Esophagus squamous epithelium (tissue), 5 donors: ENCODE results near the gene NLGN1. TPM values are rescaled to one million over a fixed set of nuclear protein-coding genes. Genes with fewer than 3 reads are reported as not detected.

Source experiments
- DNase-seq: peaks from one replicate; lab custom pipeline; 2025; lab: John Stamatoyannopoulos, UW
- H3K27ac ChIP-seq, 4 donors: fragments of 200-600 bp; sonication (generic); one replicate each; pipeline ENCODE4 v1.5.1; 2016 to 2019; ENCODE audit warnings: mild to moderate bottlenecking in 1 of 4
- H3K27me3 ChIP-seq, 4 donors: fragments of 200-600 bp; sonication (generic); 1 replicate in 3 of 4; 2 replicates in 1 of 4; pipeline versions ENCODE4 v1.5.1 to v1.6.0; 2017 to 2021; ENCODE audit warnings: antibody characterized with exemption in 1 of 4
- H3K36me3 ChIP-seq, 3 donors: fragments of 200-600 bp; sonication (generic); one replicate each; pipeline ENCODE4 v1.5.1; 2016 to 2019
- H3K4me1 ChIP-seq, 3 donors: fragments of 200-600 bp; sonication (generic); one replicate each; pipeline ENCODE4 v1.5.1; 2017 to 2019
- H3K4me3 ChIP-seq, 4 donors: fragments of 200-600 bp; sonication (generic); 1 replicate in 3 of 4; 2 replicates in 1 of 4; pipeline ENCODE4 v1.5.1; 2016 to 2019; ENCODE audit warnings: mild to moderate bottlenecking in 2 of 4, moderate library complexity in 1 of 4
- H3K9me3 ChIP-seq, 3 donors: fragments of 200-600 bp; sonication (generic); one replicate each; pipeline ENCODE4 v1.5.1; 2016 to 2019
- CTCF ChIP-seq, 6 experiments: fragments of 450-650 bp in 4 of 6; fragments of 200-600 bp in 2 of 6; sonication (generic) in 2 of 6; IDR thresholded peaks; one replicate each; pipeline ENCODE4 v1.5.1; 2016 to 2019; ENCODE audit warnings: antibody characterized with exemption in 6 of 6, mild to moderate bottlenecking in 4 of 6, moderate library complexity in 4 of 6
- POLR2A ChIP-seq, 4 donors: fragments of 450-650 bp; IDR thresholded peaks; one replicate each; pipeline ENCODE4 v1.6.1; 2017; ENCODE audit warnings: antibody characterized with exemption in 4 of 4, mild to moderate bottlenecking in 4 of 4, moderate library complexity in 3 of 4
- WGBS, 2 donors: methylation state at CpG; one replicate each; pipeline ENCODE4 v1.1.5; 2018; 5-methylcytosine and 5-hydroxymethylcytosine counted together
- intact Hi-C: fragments of 100-400 bp; cut with DNase I; formaldehyde crosslinking; loops from one replicate; pipeline ENCODE4 v1.15.0; 2022
- total RNA-seq, 4 donors: library from RNA; depleted of rRNA; stranded (reverse); fragments of >200 nt; gene quantifications; one replicate each; pipeline ENCODE4 v1.1.0, GENCODE V29; 2016
- donor health status: DM: yes; HTN: yes; CAD: no.

The NLGN1 gene
- total RNA-seq, 4 donors from 2014 or later, result 0.34 to 12.6 (median 2.9) TPM

DNA sequence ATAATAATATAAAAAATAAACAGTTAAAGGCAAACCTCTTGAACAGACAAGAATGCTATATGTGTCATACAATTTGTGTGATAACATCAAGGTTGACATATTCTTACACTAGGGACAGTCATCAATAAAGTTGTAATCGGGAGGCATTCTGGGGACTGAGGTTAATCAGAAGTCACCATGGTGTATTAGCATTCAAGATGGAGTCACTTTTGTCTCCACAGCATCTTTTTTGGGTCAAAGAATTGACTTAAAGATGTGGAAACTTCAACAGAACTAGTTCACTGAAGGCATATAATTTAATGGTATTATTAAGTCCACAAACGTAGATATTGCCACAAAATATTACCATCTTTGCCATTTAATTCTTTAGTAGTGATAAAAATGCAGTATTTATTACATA is 836.0 kb downstream of the NLGN1 start:
- Histone ChIP-seq H3K27ac (no peak overlapping the region), H3K9me3 (no peaks in the 10 kb centered on the region), H3K36me3 (no peaks in the 10 kb centered on the region), H3K27me3 (no peaks in the 10 kb centered on the region), H3K4me3 (no peak overlapping the region), H3K4me1 (no peaks in the 10 kb centered on the region)
- intact Hi-C loops, result no loop called here
- TF ChIP-seq POLR2A (IDR thresholded peaks at IDR 0.05), result no peak
- TF ChIP-seq CTCF (IDR thresholded peaks at IDR 0.05), result no peak
- DNase-seq, result no peak
- 78 to 83% methylated on average over 2 of the region's 2 CpGs for WGBS, 2 donors

DNA sequence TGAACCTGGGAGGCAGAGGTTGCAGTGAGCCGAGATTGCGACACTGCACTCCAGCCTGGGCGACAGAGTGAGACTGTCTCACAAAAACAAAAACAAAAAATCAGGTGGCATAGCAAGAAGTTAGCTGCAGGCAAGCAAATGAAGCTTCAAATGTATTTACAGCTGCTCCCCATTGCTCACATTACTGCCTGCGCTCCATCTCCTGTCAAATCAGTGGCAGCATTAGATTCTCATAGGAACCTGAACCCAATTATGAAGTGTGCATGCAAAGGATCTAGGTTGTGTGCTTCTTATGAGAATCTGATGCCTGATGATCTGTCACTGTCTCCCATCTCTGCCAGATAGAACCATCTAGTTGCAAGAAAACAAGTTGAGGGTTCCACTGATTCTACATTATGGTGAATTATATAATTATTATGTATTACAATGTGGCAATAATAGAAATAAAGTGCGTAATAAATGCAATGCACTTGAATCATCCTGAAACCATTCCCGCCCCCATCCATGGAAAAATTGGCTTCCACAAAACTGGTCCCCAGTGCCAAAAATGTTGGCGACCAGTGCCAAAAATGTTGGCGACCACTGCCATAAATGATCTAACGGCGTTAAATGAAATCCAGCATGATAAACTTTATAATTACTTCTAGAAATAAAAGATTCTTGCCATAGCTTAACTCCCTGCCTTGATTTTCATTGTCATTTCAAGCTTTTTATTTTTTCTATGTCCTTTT is 844.9 kb downstream of the NLGN1 start:
- Histone ChIP-seq H3K27ac (no peak overlapping the region), H3K4me1 (no peaks in the 10 kb centered on the region), H3K9me3 (no peaks in the 10 kb centered on the region), H3K36me3 (no peaks in the 10 kb centered on the region), H3K27me3 (no peaks in the 10 kb centered on the region), H3K4me3 (no peak overlapping the region)
- WGBS, 2 donors, result 72 to 82% methylated on average over 10 of the region's 10 CpGs
- intact Hi-C loops, result no loop called here
- DNase-seq, result no peak
- TF ChIP-seq CTCF (IDR thresholded peaks at IDR 0.05) (no peak), POLR2A (IDR thresholded peaks at IDR 0.05) (no peak)

- Histone ChIP-seq H3K36me3 (no peaks in the 10 kb centered on the region), H3K9me3 (no peaks in the 10 kb centered on the region), H3K27ac (no peak overlapping the region), H3K4me3 (no peak overlapping the region), H3K4me1 (no peaks in the 10 kb centered on the region), H3K27me3 (no peaks in the 10 kb centered on the region)
- intact Hi-C loops, result no loop called here
- DNase-seq, result no peak
- TF ChIP-seq CTCF (IDR thresholded peaks at IDR 0.05), result no peak
- TF ChIP-seq POLR2A (IDR thresholded peaks at IDR 0.05), result no peak
- 40 to 43% methylated on average over 2 of the region's 2 CpGs for WGBS, 2 donors
Measured at GRCh38 chr3:174243171-174243570, 845.6 kb downstream of the NLGN1 start.

- intact Hi-C loops, result no loop called here
- WGBS, 2 donors, result 15 to 40% methylated on average over 1 of the region's 1 CpG
Measured at GRCh38 chr3:174247687-174248152, 850.2 kb downstream of the NLGN1 start.

More at GRCh38 chr3:174247687-174248152, 850.2 kb downstream of the NLGN1 start:
- no peak for TF ChIP-seq CTCF (IDR thresholded peaks at IDR 0.05)
- no peak for TF ChIP-seq POLR2A (IDR thresholded peaks at IDR 0.05)
- no peak for DNase-seq
- Histone ChIP-seq H3K27ac (no peak overlapping the region), H3K36me3 (no peaks in the 10 kb centered on the region), H3K9me3 (no peaks in the 10 kb centered on the region), H3K4me3 (no peak overlapping the region), H3K4me1 (no peaks in the 10 kb centered on the region), H3K27me3 (no peaks in the 10 kb centered on the region)
